CD4-positive, alpha-beta T cell treated with Interleukin-6 at 100 ng/mL for 8 hours (primary cell): ENCODE data around the gene MYL3.
"Not testable (repeated sequence)": the region's sequence is repeated elsewhere in the genome, so short reads cannot be mapped to it uniquely, and the experiment has no call there.

Experiments used
- DNase-seq: peaks from one replicate; pipeline ENCODE4 v3.0.0-alpha.2; 2020; ENCODE audit warnings: mixed read lengths, low spot score

MYL3 gene

GRCh38 chr3:46824211-46824970 lies 38.9 kb downstream of the MYL3 start:
- no peak for DNase-seq

GRCh38 chr3:46823314-46823713 lies 39.9 kb downstream of the MYL3 start:
- not testable (repeated sequence) for DNase-seq

DNA sequence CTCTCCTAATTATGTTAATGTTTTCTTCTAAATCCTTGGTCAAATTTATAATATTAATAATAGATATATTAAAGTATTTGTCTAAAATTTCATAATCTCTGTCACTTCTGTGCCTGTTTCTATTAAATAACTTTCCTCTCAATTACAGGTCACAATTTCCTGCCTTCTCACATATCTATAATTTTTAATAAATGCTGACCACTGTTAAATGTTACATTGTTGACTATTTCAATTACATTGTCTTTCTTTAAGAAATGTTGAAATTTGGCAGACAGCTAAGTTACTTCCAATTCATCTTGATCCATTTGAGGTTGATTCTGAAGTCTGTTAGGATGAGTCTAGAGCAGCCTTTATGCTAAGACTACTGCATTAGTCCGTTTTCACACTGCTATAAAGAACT lies 41.7 kb downstream of the MYL3 start:
- no peak for DNase-seq

DNA sequence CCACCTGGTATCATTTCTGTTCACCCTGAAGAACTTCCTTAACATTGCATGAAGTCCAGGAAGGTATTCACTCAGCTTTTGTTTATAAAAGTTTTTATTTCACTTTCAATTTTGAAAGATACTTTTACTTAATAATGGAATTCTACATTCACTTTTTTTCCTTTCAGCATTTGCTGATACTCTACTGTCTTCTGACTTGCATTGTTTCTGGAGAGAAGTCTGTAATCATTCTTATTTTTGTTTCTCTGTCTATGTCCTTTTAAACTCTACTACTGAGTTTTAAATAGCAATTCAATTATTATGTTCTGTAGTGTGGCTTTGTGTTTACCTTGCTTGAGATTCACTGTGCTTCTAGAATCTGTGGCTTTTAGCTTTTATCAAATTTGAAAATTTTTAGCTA lies 42.4 kb downstream of the MYL3 start:
- DNase-seq: no peak

DNA sequence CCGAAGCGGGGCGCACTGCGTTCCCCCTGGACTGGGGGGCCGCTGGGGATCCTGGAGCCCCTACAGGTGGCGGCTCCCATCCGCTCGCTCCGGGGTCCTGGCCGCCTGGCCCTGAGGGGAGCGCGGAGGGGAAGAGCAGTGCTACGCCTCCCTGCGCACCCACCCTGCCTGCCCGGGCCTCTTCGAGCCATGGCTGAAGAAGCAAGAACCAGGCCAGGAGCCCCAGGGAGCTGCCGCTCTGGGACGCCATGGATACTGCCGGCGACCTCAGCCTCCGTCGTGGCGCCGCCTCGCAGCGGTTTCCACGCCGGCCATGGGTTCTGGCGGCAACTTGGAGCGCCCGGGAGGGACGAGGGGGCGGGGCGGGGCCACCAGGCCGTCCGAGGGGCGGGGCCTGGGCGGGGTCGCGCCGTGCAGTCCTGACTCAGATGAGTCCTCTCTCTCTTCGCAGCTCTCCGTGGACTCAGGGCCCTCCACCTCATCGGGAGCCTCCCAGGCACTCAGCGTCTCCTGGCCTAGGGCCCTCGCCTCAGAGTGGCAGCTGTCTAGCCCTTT lies 50.9 kb downstream of the MYL3 start:
- DNase-seq: peak; percentile 69

DNA sequence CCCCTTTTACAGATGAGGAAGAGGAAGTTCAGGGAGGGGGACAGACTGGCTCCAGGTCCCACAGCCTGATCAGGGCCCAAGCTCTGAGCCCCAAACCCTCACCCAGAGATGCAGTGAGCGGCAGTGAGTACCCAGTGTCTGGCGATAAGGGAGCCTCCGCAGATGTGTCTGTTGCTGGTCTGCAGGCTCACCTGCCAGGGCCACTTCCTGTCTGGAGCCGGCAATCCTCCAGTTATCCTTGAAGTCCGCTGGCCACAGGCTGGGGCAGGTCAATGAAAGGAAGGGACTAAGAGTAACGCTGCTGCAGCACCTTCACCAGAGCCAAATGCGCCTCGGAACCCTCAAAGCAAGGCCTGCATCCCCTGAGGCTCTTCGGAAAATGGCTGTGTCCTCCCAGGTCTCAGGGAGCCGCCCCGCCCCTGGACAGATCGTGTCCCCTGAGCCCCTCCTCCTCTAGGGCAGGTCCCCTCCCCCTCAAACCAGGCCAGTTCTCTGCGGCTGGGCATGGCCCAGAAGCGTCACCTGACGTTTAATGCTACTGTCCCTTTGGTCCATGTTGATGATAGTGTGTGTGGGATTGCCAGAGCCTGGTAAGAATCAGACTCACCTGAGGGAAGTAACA lies 51.5 kb downstream of the MYL3 start:
- DNase-seq: no peak

GRCh38 chr3:46808766-46809165 lies 54.5 kb downstream of the MYL3 start:
- not testable (repeated sequence) for DNase-seq
